HCT116 (cell line): ENCODE results near the gene GRIK4. TPM values are rescaled to one million over a fixed set of nuclear protein-coding genes. Genes with fewer than 3 reads are reported as not detected.

Experiments used
- ATAC-seq: fragments of 200-7000 bp; cut with Tn5 transposase; 2 replicates; pipeline ENCODE4 v1.9.1; 2020; ENCODE audit warnings: mild to moderate bottlenecking, moderate library complexity
- BruUV-seq: library from RNA; stranded (reverse); fragments of 400-500 nt; replicated peaks from 2 replicates; lab custom pipeline; 2021; lab: Mats Ljungman, UMichigan
- CTCF ChIA-PET: fragments of 300-600 bp; sonication (Branson Sonifier 250); formaldehyde crosslinking; loops from one replicate; lab custom pipeline; 2021; ENCODE audit warnings: antibody characterized with exemption; lab: Charles Lee
- POLR2A ChIA-PET: fragments of 300-600, 350-600 bp; sonication (Branson Sonifier 250); formaldehyde crosslinking; loops from one replicate; lab custom pipeline; 2021; ENCODE audit warnings: antibody characterized with exemption; lab: Charles Lee
- RAD21 ChIA-PET, 2 experiments: fragments of 300-600 bp; sonication (Branson Sonifier 250); formaldehyde crosslinking; loops; one replicate each; lab custom pipeline; 2023; ENCODE audit warnings: low total read pairs in 2 of 2; ENCODE audit not compliant: uncharacterized antibody in 2 of 2, unreplicated experiment in 2 of 2, low non-redundant PET in 1 of 2; lab: Charles Lee
- DNase-seq: peaks from one replicate; pipeline ENCODE4 v3.0.0-alpha.2; 2010; ENCODE audit warnings: low read depth, low spot score
- H2AFZ ChIP-seq: fragments of 200-600 bp; shearing (Covaris generic), sonication (generic); 2 replicates; pipeline ENCODE4 v1.6.1; 2017; ENCODE audit warnings: low read depth, mixed run types, mixed read lengths, antibody characterized with exemption, low read length; ENCODE audit not compliant: poor library complexity, severe bottlenecking
- H3K27ac ChIP-seq: 2 replicates; pipeline ENCODE4 v1.5.1; 2012; ENCODE audit warnings: low read depth, low read length
- H3K27me3 ChIP-seq: fragments of 200-600 bp; sonication (generic); 2 replicates; pipeline ENCODE4 v1.6.1; 2016; ENCODE audit warnings: mixed run types, low read length, mixed read lengths; ENCODE audit not compliant: insufficient read depth
- H3K36me3 ChIP-seq, 2 experiments: fragments of 200-500 bp in 1 of 2; fragments of 200-600 bp in 1 of 2; sonication (Bioruptor generic) in 1 of 2; sonication (generic) in 1 of 2; 2 replicates each; pipeline versions ENCODE4 v1.5.1 to v1.6.1; 2014 to 2016; ENCODE audit warnings: low read length in 2 of 2, inconsistent platforms in 1 of 2, mixed read lengths in 1 of 2, mixed run types in 1 of 2; ENCODE audit not compliant: insufficient read depth in 2 of 2, control insufficient read depth in 1 of 2
- H3K4me1 ChIP-seq, 2 experiments: fragments of 200-600 bp in 1 of 2; sonication (generic) in 1 of 2; 2 replicates each; pipeline versions ENCODE4 v1.5.1 to v1.6.1; 2012 to 2017; ENCODE audit warnings: low read length in 2 of 2, inconsistent platforms in 1 of 2, mild to moderate bottlenecking in 1 of 2, mixed read lengths in 1 of 2, mixed run types in 1 of 2, moderate library complexity in 1 of 2; ENCODE audit not compliant: insufficient read depth in 2 of 2, control insufficient read depth in 1 of 2
- H3K4me2 ChIP-seq: fragments of 200-600 bp; sonication (generic); 2 replicates; pipeline ENCODE4 v1.6.1; 2017; ENCODE audit warnings: mixed run types, low read length, mixed read lengths
- H3K4me3 ChIP-seq, 2 experiments: fragments of 200-600 bp in 1 of 2; sonication (generic) in 1 of 2; replicated peaks in 1 of 2; 2 replicates each; pipeline ENCODE4 v1.5.1; 2011 to 2016; ENCODE audit warnings: low read length in 2 of 2, control low read depth in 1 of 2, low read depth in 1 of 2, mild to moderate bottlenecking in 1 of 2, mixed read lengths in 1 of 2, mixed run types in 1 of 2
- H3K79me2 ChIP-seq: fragments of 200-600 bp; sonication (generic); 2 replicates; pipeline ENCODE4 v1.6.1; 2017; ENCODE audit warnings: mild to moderate bottlenecking, mixed run types, low read length, moderate library complexity, mixed read lengths; ENCODE audit not compliant: insufficient read depth
- H3K9ac ChIP-seq: fragments of 200-600 bp; sonication (generic); 2 replicates; pipeline ENCODE4 v1.6.1; 2016; ENCODE audit warnings: low read length, mixed read lengths
- H3K9me2 ChIP-seq: fragments of 200-600 bp; sonication (generic), shearing (Covaris generic); 2 replicates; pipeline ENCODE4 v1.6.1; 2017; ENCODE audit warnings: mixed run types, mild to moderate bottlenecking, moderate library complexity; ENCODE audit not compliant: insufficient read depth
- H3K9me3 ChIP-seq, 2 experiments: fragments of 200-500 bp in 1 of 2; fragments of 200-600 bp in 1 of 2; sonication (Bioruptor generic) in 1 of 2; sonication (generic) in 1 of 2; 2 replicates each; pipeline ENCODE4 v1.6.1; 2014 to 2017; ENCODE audit warnings: low read length in 2 of 2, mixed read lengths in 2 of 2, inconsistent platforms in 1 of 2, low read depth in 1 of 2, mild to moderate bottlenecking in 1 of 2, mixed run types in 1 of 2, moderate library complexity in 1 of 2; ENCODE audit not compliant: control insufficient read depth in 1 of 2, insufficient read depth in 1 of 2
- H4K20me1 ChIP-seq: fragments of 200-600 bp; sonication (generic), shearing (Covaris generic); 2 replicates; pipeline ENCODE4 v1.6.1; 2017; ENCODE audit warnings: mixed run types, mild to moderate bottlenecking, moderate library complexity; ENCODE audit not compliant: insufficient read depth
- CBX3 ChIP-seq: IDR thresholded peaks from 2 replicates; pipeline ENCODE4 v1.6.1; 2012; ENCODE audit warnings: low read depth
- CEBPB ChIP-seq: IDR thresholded peaks from 2 replicates; pipeline ENCODE4 v1.6.1; 2012; ENCODE audit warnings: low read depth
- CTCF ChIP-seq, 3 experiments: fragments of 200-600 bp in 1 of 3; sonication (generic) in 1 of 3; IDR thresholded peaks in 2 of 3; conservative IDR thresholded peaks in 1 of 3; 2 replicates each; pipeline ENCODE4 v1.5.1; 2012 to 2017; ENCODE audit warnings: low read depth in 2 of 3, low read length in 2 of 3, antibody characterized with exemption in 1 of 3, borderline replicate concordance in 1 of 3, control low read depth in 1 of 3, mild to moderate bottlenecking in 1 of 3, mixed read lengths in 1 of 3, mixed run types in 1 of 3, moderate library complexity in 1 of 3; ENCODE audit not compliant: insufficient read depth in 1 of 3
- EGR1 ChIP-seq: IDR thresholded peaks from 2 replicates; pipeline ENCODE4 v1.6.1; 2012; ENCODE audit warnings: low read depth
- ELF1 ChIP-seq: IDR thresholded peaks from 2 replicates; pipeline ENCODE4 v1.6.1; 2012; ENCODE audit warnings: low read depth, borderline replicate concordance
- EZH2 ChIP-seq: fragments of 200-600 bp; sonication (generic); IDR thresholded peaks from 2 replicates; pipeline ENCODE4 v1.6.1; 2017; ENCODE audit warnings: antibody characterized with exemption, mixed run types
- FOSL1 ChIP-seq: IDR thresholded peaks from 2 replicates; pipeline ENCODE4 v1.6.1; 2012; ENCODE audit warnings: low read depth
- JUND ChIP-seq: IDR thresholded peaks from 2 replicates; pipeline ENCODE4 v1.6.1; 2012
- POLR2AphosphoS5 ChIP-seq: IDR thresholded peaks from 2 replicates; pipeline ENCODE4 v1.6.1; 2011; ENCODE audit warnings: mild to moderate bottlenecking, low read depth, low read length, moderate library complexity
- SIN3A ChIP-seq: IDR thresholded peaks from 2 replicates; pipeline ENCODE4 v1.6.1; 2012; ENCODE audit warnings: low read depth
- SP1 ChIP-seq: IDR thresholded peaks from 2 replicates; pipeline ENCODE4 v1.6.1; 2012; ENCODE audit warnings: low read depth
- SRF ChIP-seq: IDR thresholded peaks from 2 replicates; pipeline ENCODE4 v1.6.1; 2012; ENCODE audit warnings: low read depth
- TCF7L2 ChIP-seq: IDR thresholded peaks from 2 replicates; pipeline ENCODE4 v1.7.0; 2011; ENCODE audit warnings: borderline replicate concordance, inconsistent platforms; ENCODE audit not compliant: insufficient read depth, insufficient read length; ENCODE audit errors: extremely low read depth
- YY1 ChIP-seq: IDR thresholded peaks from 2 replicates; pipeline ENCODE4 v1.6.1; 2011; ENCODE audit warnings: low read length, low read depth, moderate library complexity, mild to moderate bottlenecking; ENCODE audit not compliant: insufficient replicate concordance; ENCODE audit errors: extremely low read depth
- ZFX ChIP-seq: fragments of 450-650 bp; IDR thresholded peaks from 2 replicates; pipeline ENCODE4 v1.6.1; 2017
- intact Hi-C: fragments of 100-400 bp; cut with micrococcal nuclease; formaldehyde crosslinking; loops from 2 replicates; pipeline ENCODE4 v1.10.0; 2022
- total RNA-seq: library from RNA; stranded (reverse); gene quantifications from one replicate; pipeline ENCODE4 v1.2.1, GENCODE V29; 2021; ENCODE audit not compliant: unreplicated experiment
- TF ChIP-seq, protein P1 (sequence below): IDR thresholded peaks from 2 replicates; pipeline ENCODE4 v1.6.1; 2011; ENCODE audit warnings: mild to moderate bottlenecking, low read length, moderate library complexity; ENCODE audit not compliant: insufficient replicate concordance; ENCODE audit errors: extremely low read depth
- TF ChIP-seq, protein P2 (sequence below): IDR thresholded peaks from 2 replicates; pipeline ENCODE4 v1.6.1; 2012

GRIK4 gene
- total RNA-seq, 1 experiment from 2014 or later = 0.52 TPM

DNA sequence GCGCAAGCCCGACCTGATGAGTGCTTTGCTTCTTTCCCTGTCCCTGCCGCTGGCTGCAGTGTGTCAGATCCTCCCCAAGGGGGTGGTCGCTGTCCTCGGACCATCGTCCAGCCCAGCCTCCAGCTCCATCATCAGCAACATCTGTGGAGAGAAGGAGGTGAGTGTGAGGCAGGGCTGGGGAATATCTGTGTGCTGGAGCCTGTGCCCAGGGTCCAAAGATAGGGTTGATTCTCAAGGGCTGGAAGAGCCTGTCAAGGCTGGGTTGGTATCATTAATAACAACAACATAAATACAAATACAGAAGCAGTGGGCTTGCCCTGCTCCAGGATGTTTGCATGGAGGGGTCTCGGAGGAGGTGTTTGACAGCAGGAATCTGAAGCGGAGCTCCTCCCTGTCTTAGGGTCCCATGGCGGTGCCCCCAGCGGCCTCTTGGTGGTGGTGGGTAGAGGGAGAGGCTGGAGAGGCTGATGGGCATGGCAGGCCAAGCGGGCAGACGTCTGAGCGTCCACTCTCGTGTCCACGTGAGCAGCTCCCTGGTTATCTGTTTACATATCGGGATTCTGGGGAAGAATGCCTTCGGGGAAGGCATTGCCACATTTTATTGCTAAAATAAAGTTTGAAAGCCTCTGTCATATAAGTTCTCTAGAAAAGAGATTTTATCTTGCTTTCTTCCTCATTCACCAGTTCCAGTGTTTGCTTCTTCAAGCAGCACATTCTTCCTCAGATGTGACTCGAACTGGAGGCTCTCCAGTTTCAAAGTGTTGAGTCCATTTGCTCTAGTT is 304.0 kb downstream of the GRIK4 start:
- DNase-seq = no peak
- Histone ChIP-seq H3K4me1 (no peaks in the 10 kb centered on the region), H4K20me1 (no peaks in the 10 kb centered on the region), H3K9ac (no peak overlapping the region), H3K79me2 (no peaks in the 10 kb centered on the region), H3K9me2 (no peaks in the 10 kb centered on the region)
- POLR2A ChIA-PET = no interaction called here
- TF ChIP-seq EGR1 = no peak
- TF ChIP-seq YY1 = no peak
- no peak for TF ChIP-seq CBX3
- TF ChIP-seq, protein P1, sequence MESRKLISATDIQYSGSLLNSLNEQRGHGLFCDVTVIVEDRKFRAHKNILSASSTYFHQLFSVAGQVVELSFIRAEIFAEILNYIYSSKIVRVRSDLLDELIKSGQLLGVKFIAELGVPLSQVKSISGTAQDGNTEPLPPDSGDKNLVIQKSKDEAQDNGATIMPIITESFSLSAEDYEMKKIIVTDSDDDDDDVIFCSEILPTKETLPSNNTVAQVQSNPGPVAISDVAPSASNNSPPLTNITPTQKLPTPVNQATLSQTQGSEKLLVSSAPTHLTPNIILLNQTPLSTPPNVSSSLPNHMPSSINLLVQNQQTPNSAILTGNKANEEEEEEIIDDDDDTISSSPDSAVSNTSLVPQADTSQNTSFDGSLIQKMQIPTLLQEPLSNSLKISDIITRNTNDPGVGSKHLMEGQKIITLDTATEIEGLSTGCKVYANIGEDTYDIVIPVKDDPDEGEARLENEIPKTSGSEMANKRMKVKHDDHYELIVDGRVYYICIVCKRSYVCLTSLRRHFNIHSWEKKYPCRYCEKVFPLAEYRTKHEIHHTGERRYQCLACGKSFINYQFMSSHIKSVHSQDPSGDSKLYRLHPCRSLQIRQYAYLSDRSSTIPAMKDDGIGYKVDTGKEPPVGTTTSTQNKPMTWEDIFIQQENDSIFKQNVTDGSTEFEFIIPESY = no peak
- TF ChIP-seq, protein P2, sequence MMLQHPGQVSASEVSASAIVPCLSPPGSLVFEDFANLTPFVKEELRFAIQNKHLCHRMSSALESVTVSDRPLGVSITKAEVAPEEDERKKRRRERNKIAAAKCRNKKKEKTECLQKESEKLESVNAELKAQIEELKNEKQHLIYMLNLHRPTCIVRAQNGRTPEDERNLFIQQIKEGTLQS = no peak
- TF ChIP-seq SRF = no peak
- TF ChIP-seq POLR2AphosphoS5 = no peak
- TF ChIP-seq EZH2 = no peak
- no peak for TF ChIP-seq SIN3A
- TF ChIP-seq TCF7L2 = no peak
- TF ChIP-seq ELF1 = no peak
- no peak for TF ChIP-seq ZFX
- TF ChIP-seq SP1 = no peak
- TF ChIP-seq JUND = no peak
- no peak for TF ChIP-seq CTCF (IDR thresholded peaks at IDR 0.05 in 2 of 3, conservative IDR thresholded peaks at IDR 0.05 in 1 of 3; ENCODE audit: borderline replicate concordance in 1 of 3, insufficient read depth in 1 of 3, low read depth in 2 of 3, low read length in 2 of 3)
- no peak for TF ChIP-seq CEBPB
- TF ChIP-seq FOSL1 = no peak
- TF ChIP-seq, all 23 proteins: peak for 0
- H3K4me2 ChIP-seq = no peak overlapping the region
- H3K4me3 ChIP-seq = no peak overlapping the region
- H2AFZ ChIP-seq = no peak overlapping the region
- no peak overlapping the region for H3K27ac ChIP-seq
- ChIA-PET CTCF (no interaction called here), RAD21 (no interaction called here)
- intact Hi-C loops = no loop called here
- no peaks in the 10 kb centered on the region for H3K9me3 ChIP-seq
- no peak for ATAC-seq
- H3K36me3 ChIP-seq = no peaks in the 10 kb centered on the region
- no peaks in the 10 kb centered on the region for H3K27me3 ChIP-seq
- no TSS peak for BruUV-seq
